UCSD-AML1 (cell line): ENCODE data around the gene PPP1R3E.

Experiments used
- DNase-seq: peaks from one replicate; lab custom pipeline; 2025; ENCODE audit not compliant: unreplicated experiment; lab: John Stamatoyannopoulos, UW

The PPP1R3E gene

GRCh38 chr14:23249824-23250223 is 52.8 kb downstream of the PPP1R3E start:
- no peak for DNase-seq

GRCh38 chr14:23248601-23249000 is 54.1 kb downstream of the PPP1R3E start:
- no peak for DNase-seq
